IPS-18a (cell line): Measurements from ENCODE around the gene ARPC1B.
"Not testable (repeated sequence)": the region's sequence is repeated elsewhere in the genome, so short reads cannot be mapped to it uniquely, and the experiment has no call there.

ENCODE experiments used
- H3K27ac ChIP-seq: one replicate; pipeline ENCODE4 v1.5.1; 2013; ENCODE audit warnings: low read length
- H3K27me3 ChIP-seq: one replicate; pipeline ENCODE4 v1.6.1; 2013; ENCODE audit warnings: mild to moderate bottlenecking, low read length; ENCODE audit not compliant: control insufficient read depth, insufficient read depth
- H3K36me3 ChIP-seq: one replicate; pipeline ENCODE4 v1.6.1; 2013; ENCODE audit warnings: low read depth, low read length; ENCODE audit not compliant: control insufficient read depth
- H3K4me1 ChIP-seq: one replicate; pipeline ENCODE4 v1.6.1; 2013; ENCODE audit warnings: low read depth, low read length; ENCODE audit not compliant: control insufficient read depth
- H3K4me3 ChIP-seq: one replicate; pipeline ENCODE4 v1.5.1; 2013; ENCODE audit warnings: low read length
- H3K9ac ChIP-seq: one replicate; pipeline ENCODE4 v1.6.1; 2013; ENCODE audit warnings: mild to moderate bottlenecking, low read length, moderate library complexity
- H3K9me3 ChIP-seq: one replicate; pipeline ENCODE4 v1.6.1; 2013; ENCODE audit warnings: low read depth, low read length; ENCODE audit not compliant: control insufficient read depth

The ARPC1B gene

GRCh38 chr7:99352247-99352646, 22.3 kb upstream of the ARPC1B start:
- no peak overlapping the region for H3K27ac ChIP-seq
- H3K4me1 ChIP-seq: no peaks in the 10 kb centered on the region
- no peaks in the 10 kb centered on the region for H3K9me3 ChIP-seq
- no peak overlapping the region for H3K9ac ChIP-seq
- H3K27me3 ChIP-seq: no peaks in the 10 kb centered on the region
- no peak overlapping the region for H3K4me3 ChIP-seq
- peaks cover 30% of the 10 kb centered on the region for H3K36me3 ChIP-seq

GRCh38 chr7:99355098-99355497, 19.4 kb upstream of the ARPC1B start:
- Histone ChIP-seq H3K27ac (no peak overlapping the region), H3K4me3 (no peak overlapping the region), H3K4me1 (no peaks in the 10 kb centered on the region), H3K36me3 (peaks cover 36% of the 10 kb centered on the region), H3K9me3 (no peaks in the 10 kb centered on the region), H3K9ac (no peak overlapping the region), H3K27me3 (no peaks in the 10 kb centered on the region)

GRCh38 chr7:99357701-99358490, 16.6 kb upstream of the ARPC1B start:
- H3K36me3 ChIP-seq: peaks cover 38% of the 10 kb centered on the region

GRCh38 chr7:99358521-99358920, 16.0 kb upstream of the ARPC1B start:
- H3K4me1 ChIP-seq, H3K27me3 ChIP-seq, H3K4me3 ChIP-seq, H3K9ac ChIP-seq, H3K27ac ChIP-seq, H3K9me3 ChIP-seq: not testable (repeated sequence)
- H3K36me3 ChIP-seq: peaks cover 42% of the 10 kb centered on the region

More at GRCh38 chr7:99357701-99358490, 16.6 kb upstream of the ARPC1B start:
- Histone ChIP-seq H3K27ac (no peak overlapping the region), H3K9me3 (no peaks in the 10 kb centered on the region), H3K4me3 (no peak overlapping the region), H3K9ac (no peak overlapping the region), H3K27me3 (no peaks in the 10 kb centered on the region), H3K4me1 (no peaks in the 10 kb centered on the region)

- no peak overlapping the region for H3K4me3 ChIP-seq
- no peak overlapping the region for H3K9ac ChIP-seq
- no peaks in the 10 kb centered on the region for H3K27me3 ChIP-seq
- no peak overlapping the region for H3K27ac ChIP-seq
- no peaks in the 10 kb centered on the region for H3K9me3 ChIP-seq
- H3K4me1 ChIP-seq: no peaks in the 10 kb centered on the region
- H3K36me3 ChIP-seq: peaks cover 47% of the 10 kb centered on the region
These were observed 14.9 kb upstream of the ARPC1B start for GRCh38 chr7:99359465-99360154.

GRCh38 chr7:99362801-99363200, 11.7 kb upstream of the ARPC1B start:
- Histone ChIP-seq H3K9me3 (no peaks in the 10 kb centered on the region), H3K27me3 (no peaks in the 10 kb centered on the region), H3K9ac (no peak overlapping the region), H3K27ac (no peak overlapping the region), H3K4me1 (peaks cover 4% of the 10 kb centered on the region), H3K36me3 (peaks cover 40% of the 10 kb centered on the region), H3K4me3 (no peak overlapping the region)

GRCh38 chr7:99363286-99363685, 11.2 kb upstream of the ARPC1B start:
- Histone ChIP-seq H3K27ac (no peak overlapping the region), H3K9ac (no peak overlapping the region), H3K9me3 (no peaks in the 10 kb centered on the region), H3K4me3 (no peak overlapping the region), H3K27me3 (no peaks in the 10 kb centered on the region), H3K4me1 (peaks cover 4% of the 10 kb centered on the region), H3K36me3 (peaks cover 37% of the 10 kb centered on the region)

GRCh38 chr7:99365318-99366141, 9.0 kb upstream of the ARPC1B start:
- peaks cover 25% of the 10 kb centered on the region for H3K36me3 ChIP-seq
- peaks cover 4% of the 10 kb centered on the region for H3K4me1 ChIP-seq
- no peak overlapping the region for H3K27ac ChIP-seq
- H3K9ac ChIP-seq: no peak overlapping the region
- no peaks in the 10 kb centered on the region for H3K27me3 ChIP-seq
- no peak overlapping the region for H3K4me3 ChIP-seq
- no peaks in the 10 kb centered on the region for H3K9me3 ChIP-seq

- Histone ChIP-seq H3K27me3 (no peaks in the 10 kb centered on the region), H3K4me3 (no peak overlapping the region), H3K27ac (no peak overlapping the region), H3K9ac (no peak overlapping the region), H3K9me3 (no peaks in the 10 kb centered on the region), H3K4me1 (peaks cover 4% of the 10 kb centered on the region), H3K36me3 (peaks cover 24% of the 10 kb centered on the region)
These were observed 7.9 kb upstream of the ARPC1B start for GRCh38 chr7:99366646-99367045.

GRCh38 chr7:99368750-99369389, 5.7 kb upstream of the ARPC1B start:
- Histone ChIP-seq H3K9me3 (no peaks in the 10 kb centered on the region), H3K4me1 (peaks cover 4% of the 10 kb centered on the region), H3K9ac (no peak overlapping the region), H3K4me3 (no peak overlapping the region), H3K27ac (no peak overlapping the region), H3K36me3 (peaks cover 12% of the 10 kb centered on the region), H3K27me3 (no peaks in the 10 kb centered on the region)

- Histone ChIP-seq H3K27ac (no peak overlapping the region), H3K27me3 (no peaks in the 10 kb centered on the region), H3K4me1 (peaks cover 4% of the 10 kb centered on the region), H3K9me3 (no peaks in the 10 kb centered on the region), H3K4me3 (no peak overlapping the region), H3K9ac (no peak overlapping the region), H3K36me3 (peaks cover 3% of the 10 kb centered on the region)
These were observed 4.7 kb upstream of the ARPC1B start for GRCh38 chr7:99369767-99370391.
